ENCODE measurements around the gene TEX35.

TEX35 gene

DNA sequence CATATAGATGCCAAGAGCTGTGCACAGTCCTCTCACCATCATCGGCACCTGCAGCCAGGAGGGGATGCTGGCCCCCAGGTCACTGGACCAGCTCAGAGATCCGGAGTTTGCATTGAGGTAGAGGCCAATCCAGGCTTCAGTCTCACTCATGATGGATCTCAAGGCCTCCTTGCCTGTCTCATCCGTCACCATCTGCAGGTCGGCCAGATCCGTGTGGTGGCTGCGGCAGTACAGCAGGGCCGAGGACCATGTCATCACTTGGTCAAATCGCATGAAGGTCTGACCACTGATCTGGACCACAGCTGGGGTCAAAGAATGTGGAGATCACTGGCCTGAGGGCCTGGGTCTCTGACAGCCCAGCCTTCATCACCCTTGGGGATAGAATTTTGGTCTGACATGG lies 22.8 kb upstream of the TEX35 start:
- H3K4me2 ChIP-seq (ENCODE audit: insufficient read depth, low read length, poor library complexity, severe bottlenecking): no peak overlapping the region
- no peak overlapping the region for H3K18ac ChIP-seq (ENCODE audit: low read length)
- H2BK15ac ChIP-seq (ENCODE audit: low read length): no peak overlapping the region
- H3K23ac ChIP-seq (ENCODE audit: low read depth, low read length, poor library complexity): no peak overlapping the region
- WGBS, 2 donors (ENCODE audit: extremely low coverage in 2 of 2, insufficient read length in 2 of 2, insufficient replicate concordance in 1 of 2): no CpG with 5 or more reads among the region's 8 CpGs
- H2AK5ac ChIP-seq (ENCODE audit: low read depth, low read length): no peak overlapping the region
- H3K27ac ChIP-seq (replicated peaks; ENCODE audit: low read length): no peak overlapping the region
- H3K4me1 ChIP-seq (ENCODE audit: control insufficient read depth in 2 of 2, insufficient read depth in 1 of 2, low read depth in 1 of 2, low read length in 2 of 2): peaks cover 0 to 1% of the 10 kb centered on the region in 2 donors
- H4K91ac ChIP-seq (ENCODE audit: low read depth, low read length, poor library complexity): no peak overlapping the region
- no peak overlapping the region for H2BK120ac ChIP-seq (ENCODE audit: low read depth, low read length)
- no peaks in the 10 kb centered on the region for H3K36me3 ChIP-seq (replicated peaks in 1 of 2; ENCODE audit: control insufficient read depth in 2 of 2, insufficient read depth in 2 of 2, low read length in 2 of 2)
- H3K14ac ChIP-seq (ENCODE audit: low read length): no peak overlapping the region
- no peak overlapping the region for H2BK12ac ChIP-seq (ENCODE audit: low read length)
- no peak overlapping the region for H2BK5ac ChIP-seq (ENCODE audit: low read length)
- H3K27me3 ChIP-seq (ENCODE audit: control insufficient read depth in 3 of 3, insufficient read depth in 3 of 3, low read depth in 1 of 3, low read length in 3 of 3): no peaks in the 10 kb centered on the region
- no peaks in the 10 kb centered on the region for H3K9me3 ChIP-seq (replicated peaks in 1 of 2; ENCODE audit: control insufficient read depth in 2 of 2, insufficient read depth in 1 of 2, low read depth in 1 of 2, low read length in 2 of 2)
- H4K8ac ChIP-seq (ENCODE audit: low read depth, low read length): no peak overlapping the region
- no peak overlapping the region for H3K4me3 ChIP-seq (ENCODE audit: low read length in 2 of 2)
- no peaks in the 10 kb centered on the region for H3K79me1 ChIP-seq (ENCODE audit: low read depth, low read length)
- H3K9ac ChIP-seq (ENCODE audit: low read depth, low read length, poor library complexity): no peak overlapping the region
- no peak overlapping the region for H3K4ac ChIP-seq (ENCODE audit: low read length)
- no peak for DNase-seq (ENCODE audit: low spot score)
- no peak overlapping the region for H2AFZ ChIP-seq (ENCODE audit: low read length)

DNA sequence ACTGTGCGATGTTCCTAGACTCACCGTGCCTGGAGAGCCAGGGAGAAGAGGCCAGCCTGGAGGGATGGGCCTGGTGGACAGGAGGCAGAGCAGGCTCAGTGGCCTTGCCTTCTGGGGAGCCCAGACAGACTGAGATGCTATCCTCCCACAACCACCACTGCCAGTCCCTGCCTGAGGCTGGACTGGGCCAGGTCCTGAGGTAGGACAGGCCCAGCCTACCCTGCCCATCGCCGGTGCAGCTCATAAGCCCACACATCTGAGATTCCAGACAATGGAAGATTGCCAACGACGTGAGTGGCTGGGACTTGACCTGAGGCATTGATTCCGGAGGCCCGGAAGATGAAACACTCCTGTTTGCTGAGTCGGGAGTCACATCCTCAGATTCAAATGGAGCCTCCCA lies 21.9 kb upstream of the TEX35 start:
- no peak for DNase-seq (ENCODE audit: low spot score)
- no peak overlapping the region for H3K4me2 ChIP-seq (ENCODE audit: insufficient read depth, low read length, poor library complexity, severe bottlenecking)
- no peak overlapping the region for H2BK120ac ChIP-seq (ENCODE audit: low read depth, low read length)
- H3K4me3 ChIP-seq (ENCODE audit: low read length in 2 of 2): no peak overlapping the region
- no CpG with 5 or more reads among the region's 9 CpGs for WGBS, 2 donors (ENCODE audit: extremely low coverage in 2 of 2, insufficient read length in 2 of 2, insufficient replicate concordance in 1 of 2)
- H3K4ac ChIP-seq (ENCODE audit: low read length): no peak overlapping the region
- peak overlapping the region; percentile 25 for H3K14ac ChIP-seq (ENCODE audit: low read length)
- H3K79me1 ChIP-seq (ENCODE audit: low read depth, low read length): no peaks in the 10 kb centered on the region
- H3K27me3 ChIP-seq (ENCODE audit: control insufficient read depth in 3 of 3, insufficient read depth in 3 of 3, low read depth in 1 of 3, low read length in 3 of 3): no peaks in the 10 kb centered on the region
- H4K91ac ChIP-seq (ENCODE audit: low read depth, low read length, poor library complexity): no peak overlapping the region
- H3K36me3 ChIP-seq (replicated peaks in 1 of 2; ENCODE audit: control insufficient read depth in 2 of 2, insufficient read depth in 2 of 2, low read length in 2 of 2): no peaks in the 10 kb centered on the region
- no peak overlapping the region for H3K27ac ChIP-seq (replicated peaks; ENCODE audit: low read length)
- peaks cover 0 to 1% of the 10 kb centered on the region in 2 donors for H3K4me1 ChIP-seq (ENCODE audit: control insufficient read depth in 2 of 2, insufficient read depth in 1 of 2, low read depth in 1 of 2, low read length in 2 of 2)
- no peak overlapping the region for H2BK15ac ChIP-seq (ENCODE audit: low read length)
- no peak overlapping the region for H2AK5ac ChIP-seq (ENCODE audit: low read depth, low read length)
- no peak overlapping the region for H2BK12ac ChIP-seq (ENCODE audit: low read length)
- no peak overlapping the region for H2BK5ac ChIP-seq (ENCODE audit: low read length)
- no peak overlapping the region for H4K8ac ChIP-seq (ENCODE audit: low read depth, low read length)
- peak overlapping the region; percentile 34 for H3K23ac ChIP-seq (ENCODE audit: low read depth, low read length, poor library complexity)
- H3K18ac ChIP-seq (ENCODE audit: low read length): no peak overlapping the region
- H2AFZ ChIP-seq (ENCODE audit: low read length): no peak overlapping the region
- H3K9ac ChIP-seq (ENCODE audit: low read depth, low read length, poor library complexity): peak overlapping the region; percentile 61
- H3K9me3 ChIP-seq (replicated peaks in 1 of 2; ENCODE audit: control insufficient read depth in 2 of 2, insufficient read depth in 1 of 2, low read depth in 1 of 2, low read length in 2 of 2): no peaks in the 10 kb centered on the region

DNA sequence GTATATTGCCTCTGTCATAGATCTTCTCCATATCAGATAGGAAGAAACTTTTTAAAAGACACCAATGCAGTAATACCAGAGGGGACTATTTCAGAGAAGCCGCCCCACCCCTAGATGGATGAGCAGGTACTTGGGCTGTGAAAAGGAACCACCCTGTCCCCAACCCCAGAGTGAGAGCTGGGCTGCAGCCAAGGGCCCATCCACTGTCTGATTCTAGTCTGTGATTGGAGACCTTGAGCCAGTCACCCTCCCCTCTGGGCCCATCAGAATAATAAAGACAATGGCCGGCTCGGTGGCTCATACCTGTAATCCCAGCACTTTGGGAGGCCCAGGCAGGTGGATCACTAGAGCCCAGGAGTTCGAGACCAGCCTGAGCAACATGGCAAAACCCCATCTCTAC lies 21.2 kb upstream of the TEX35 start:
- no CpG with 5 or more reads among the region's 4 CpGs for WGBS, 2 donors (ENCODE audit: extremely low coverage in 2 of 2, insufficient read length in 2 of 2, insufficient replicate concordance in 1 of 2)
- no peak overlapping the region for H4K8ac ChIP-seq (ENCODE audit: low read depth, low read length)
- H4K91ac ChIP-seq (ENCODE audit: low read depth, low read length, poor library complexity): no peak overlapping the region
- no peak overlapping the region for H3K9ac ChIP-seq (ENCODE audit: low read depth, low read length, poor library complexity)
- no peaks in the 10 kb centered on the region for H3K27me3 ChIP-seq (ENCODE audit: control insufficient read depth in 3 of 3, insufficient read depth in 3 of 3, low read depth in 1 of 3, low read length in 3 of 3)
- peaks cover 0 to 1% of the 10 kb centered on the region in 2 donors for H3K4me1 ChIP-seq (ENCODE audit: control insufficient read depth in 2 of 2, insufficient read depth in 1 of 2, low read depth in 1 of 2, low read length in 2 of 2)
- no peak overlapping the region for H2BK5ac ChIP-seq (ENCODE audit: low read length)
- H3K79me1 ChIP-seq (ENCODE audit: low read depth, low read length): no peaks in the 10 kb centered on the region
- H2AK5ac ChIP-seq (ENCODE audit: low read depth, low read length): no peak overlapping the region
- no peak overlapping the region for H3K4me3 ChIP-seq (ENCODE audit: low read length in 2 of 2)
- no peak overlapping the region for H3K14ac ChIP-seq (ENCODE audit: low read length)
- H3K23ac ChIP-seq (ENCODE audit: low read depth, low read length, poor library complexity): no peak overlapping the region
- H2BK120ac ChIP-seq (ENCODE audit: low read depth, low read length): no peak overlapping the region
- DNase-seq (ENCODE audit: low spot score): no peak
- no peak overlapping the region for H2AFZ ChIP-seq (ENCODE audit: low read length)
- no peaks in the 10 kb centered on the region for H3K9me3 ChIP-seq (replicated peaks in 1 of 2; ENCODE audit: control insufficient read depth in 2 of 2, insufficient read depth in 1 of 2, low read depth in 1 of 2, low read length in 2 of 2)
- no peak overlapping the region for H3K4me2 ChIP-seq (ENCODE audit: insufficient read depth, low read length, poor library complexity, severe bottlenecking)
- no peak overlapping the region for H3K18ac ChIP-seq (ENCODE audit: low read length)
- no peak overlapping the region for H2BK12ac ChIP-seq (ENCODE audit: low read length)
- no peak overlapping the region for H2BK15ac ChIP-seq (ENCODE audit: low read length)
- H3K27ac ChIP-seq (replicated peaks; ENCODE audit: low read length): no peak overlapping the region
- no peak overlapping the region for H3K4ac ChIP-seq (ENCODE audit: low read length)
- no peaks in the 10 kb centered on the region for H3K36me3 ChIP-seq (replicated peaks in 1 of 2; ENCODE audit: control insufficient read depth in 2 of 2, insufficient read depth in 2 of 2, low read length in 2 of 2)

DNA sequence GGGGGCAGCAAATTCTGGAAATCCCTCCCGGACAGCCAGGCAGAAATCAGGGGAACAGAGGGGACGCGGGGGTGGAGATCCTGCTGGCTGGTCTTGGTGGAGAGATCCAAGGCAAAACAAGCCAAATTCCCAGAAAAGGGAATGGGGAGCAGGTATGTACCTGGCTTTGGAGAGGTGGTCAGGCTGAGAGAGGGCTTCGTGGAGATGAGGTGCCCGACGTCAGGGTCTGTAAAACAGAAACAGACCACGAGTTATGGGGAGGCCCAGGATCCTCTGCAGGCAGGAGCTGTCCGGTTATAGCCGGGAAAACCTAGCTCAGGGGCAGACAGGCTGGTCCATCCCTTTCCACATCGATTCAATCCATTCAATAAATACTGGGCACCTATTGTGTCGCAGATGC lies 20.6 kb upstream of the TEX35 start:
- no peaks in the 10 kb centered on the region for H3K9me3 ChIP-seq (replicated peaks in 1 of 2; ENCODE audit: control insufficient read depth in 2 of 2, insufficient read depth in 1 of 2, low read depth in 1 of 2, low read length in 2 of 2)
- no peak overlapping the region for H3K14ac ChIP-seq (ENCODE audit: low read length)
- H2BK120ac ChIP-seq (ENCODE audit: low read depth, low read length): no peak overlapping the region
- no peaks in the 10 kb centered on the region for H3K79me1 ChIP-seq (ENCODE audit: low read depth, low read length)
- no peak overlapping the region for H3K4ac ChIP-seq (ENCODE audit: low read length)
- no peak overlapping the region for H2BK12ac ChIP-seq (ENCODE audit: low read length)
- H3K4me2 ChIP-seq (ENCODE audit: insufficient read depth, low read length, poor library complexity, severe bottlenecking): no peak overlapping the region
- H3K4me3 ChIP-seq (ENCODE audit: low read length in 2 of 2): no peak overlapping the region
- H3K4me1 ChIP-seq (ENCODE audit: control insufficient read depth in 2 of 2, insufficient read depth in 1 of 2, low read depth in 1 of 2, low read length in 2 of 2): peaks cover 0 to 1% of the 10 kb centered on the region in 2 donors
- no peak overlapping the region for H3K18ac ChIP-seq (ENCODE audit: low read length)
- no peak for DNase-seq (ENCODE audit: low spot score)
- H4K8ac ChIP-seq (ENCODE audit: low read depth, low read length): no peak overlapping the region
- no peak overlapping the region for H4K91ac ChIP-seq (ENCODE audit: low read depth, low read length, poor library complexity)
- no peak overlapping the region for H3K23ac ChIP-seq (ENCODE audit: low read depth, low read length, poor library complexity)
- no peak overlapping the region for H3K27ac ChIP-seq (replicated peaks; ENCODE audit: low read length)
- WGBS, 2 donors (ENCODE audit: extremely low coverage in 2 of 2, insufficient read length in 2 of 2, insufficient replicate concordance in 1 of 2): no CpG with 5 or more reads among the region's 11 CpGs
- H2BK15ac ChIP-seq (ENCODE audit: low read length): no peak overlapping the region
- H3K9ac ChIP-seq (ENCODE audit: low read depth, low read length, poor library complexity): no peak overlapping the region
- H2AK5ac ChIP-seq (ENCODE audit: low read depth, low read length): no peak overlapping the region
- H2AFZ ChIP-seq (ENCODE audit: low read length): peak overlapping the region; percentile 34
- no peaks in the 10 kb centered on the region for H3K27me3 ChIP-seq (ENCODE audit: control insufficient read depth in 3 of 3, insufficient read depth in 3 of 3, low read depth in 1 of 3, low read length in 3 of 3)
- no peak overlapping the region for H2BK5ac ChIP-seq (ENCODE audit: low read length)
- H3K36me3 ChIP-seq (replicated peaks in 1 of 2; ENCODE audit: control insufficient read depth in 2 of 2, insufficient read depth in 2 of 2, low read length in 2 of 2): no peaks in the 10 kb centered on the region

Data from neuronal stem cell (in vitro differentiated cells).